SK-N-SH (cell line): ENCODE results near the gene MRPL18. TPM values are rescaled to one million over a fixed set of nuclear protein-coding genes. Genes with fewer than 3 reads are reported as not detected.

Experiments used
- CTCF ChIA-PET: fragments of 300-600, 350-600 bp; formaldehyde crosslinking; extraction: SDS; loops from one replicate; lab custom pipeline; 2021; lab: Yijun Ruan, JAX
- POLR2A ChIA-PET: fragments of 350-600 bp; sonication (Branson Sonifier 250); formaldehyde crosslinking; extraction: SDS; loops from one replicate; lab custom pipeline; 2020; ENCODE audit warnings: antibody characterized with exemption, inconsistent platforms; lab: Yijun Ruan, JAX
- DNase-seq: peaks from one replicate; pipeline ENCODE4 v3.0.0; 2012
- H2AFZ ChIP-seq: fragments of 200-600 bp; sonication (generic); 2 replicates; pipeline ENCODE4 v1.8.1; 2016; ENCODE audit warnings: antibody characterized with exemption, mild to moderate bottlenecking, low read depth
- H3F3A ChIP-seq: fragments of 200-600 bp; sonication (generic); replicated peaks from 2 replicates; pipeline ENCODE3; 2016; ENCODE audit warnings: antibody characterized with exemption, mild to moderate bottlenecking; ENCODE audit not compliant: insufficient read depth
- H3K27ac ChIP-seq, 2 experiments: fragments of 200-500 bp in 1 of 2; fragments of 200-600 bp in 1 of 2; sonication (Bioruptor generic) in 1 of 2; sonication (generic), shearing (Covaris generic) in 1 of 2; 2 replicates each; pipeline versions ENCODE4 v1.5.1 to v1.6.1; 2014 to 2016; ENCODE audit warnings: low read depth in 2 of 2, inconsistent platforms in 1 of 2, low read length in 1 of 2, mild to moderate bottlenecking in 1 of 2, mixed read lengths in 1 of 2
- H3K27me3 ChIP-seq: fragments of 200-600 bp; sonication (generic), shearing (Covaris generic); 2 replicates; pipeline ENCODE4 v1.6.1; 2016; ENCODE audit warnings: mixed run types; ENCODE audit not compliant: insufficient read depth
- H3K36me3 ChIP-seq, 2 experiments: fragments of 200-500 bp in 1 of 2; fragments of 200-600 bp in 1 of 2; sonication (Bioruptor generic) in 1 of 2; sonication (generic) in 1 of 2; replicated peaks in 1 of 2; 2 replicates each; pipeline versions ENCODE3 to v1.5.1; 2014 to 2016; ENCODE audit warnings: low read length in 1 of 2, mild to moderate bottlenecking in 1 of 2; ENCODE audit not compliant: insufficient read depth in 2 of 2, control insufficient read depth in 1 of 2
- H3K4me1 ChIP-seq, 2 experiments: fragments of 200-500 bp in 1 of 2; fragments of 200-600 bp in 1 of 2; sonication (Bioruptor generic) in 1 of 2; sonication (generic), shearing (Covaris generic) in 1 of 2; 2 replicates each; pipeline versions ENCODE4 v1.5.1 to v1.6.1; 2014 to 2016; ENCODE audit warnings: low read depth in 1 of 2, low read length in 1 of 2, mixed run types in 1 of 2; ENCODE audit not compliant: insufficient read depth in 2 of 2, control insufficient read depth in 1 of 2
- H3K4me2 ChIP-seq: fragments of 200-600 bp; sonication (generic), shearing (Covaris generic); 2 replicates; pipeline ENCODE4 v1.6.1; 2017; ENCODE audit warnings: mixed run types
- H3K4me3 ChIP-seq, 2 experiments: fragments of 200-500 bp in 1 of 2; fragments of 200-600 bp in 1 of 2; sonication (Bioruptor generic) in 1 of 2; sonication (generic), shearing (Covaris generic) in 1 of 2; 2 replicates each; pipeline versions ENCODE4 v1.5.1 to v1.8.1; 2014 to 2016; ENCODE audit warnings: low read depth in 2 of 2, inconsistent platforms in 1 of 2, low read length in 1 of 2, mild to moderate bottlenecking in 1 of 2, mixed read lengths in 1 of 2, moderate library complexity in 1 of 2
- H3K79me2 ChIP-seq: fragments of 200-600 bp; sonication (generic); 2 replicates; pipeline ENCODE4 v1.8.1; 2017; ENCODE audit warnings: mild to moderate bottlenecking; ENCODE audit not compliant: insufficient read depth
- H3K9ac ChIP-seq: fragments of 200-600 bp; sonication (generic); 2 replicates; pipeline ENCODE4 v1.6.1; 2017; ENCODE audit warnings: mixed run types
- H3K9me2 ChIP-seq: fragments of 200-600 bp; sonication (generic); 2 replicates; pipeline ENCODE4 v1.6.1; 2017; ENCODE audit warnings: mixed run types
- H3K9me3 ChIP-seq: fragments of 200-600 bp; sonication (generic); 2 replicates; pipeline ENCODE4 v1.6.1; 2017; ENCODE audit warnings: mixed run types, mild to moderate bottlenecking, moderate library complexity
- H4K20me1 ChIP-seq: fragments of 200-600 bp; sonication (generic); 2 replicates; pipeline ENCODE4 v1.6.1; 2017; ENCODE audit warnings: mild to moderate bottlenecking, mixed run types; ENCODE audit not compliant: insufficient read depth
- CTCF ChIP-seq: fragments of 200-600 bp; sonication (generic); IDR thresholded peaks from 2 replicates; pipeline ENCODE4 v1.6.1; 2017; ENCODE audit warnings: antibody characterized with exemption, mild to moderate bottlenecking, moderate library complexity
- EZH2phosphoT487 ChIP-seq: fragments of 200-600 bp; sonication (generic); IDR thresholded peaks from 2 replicates; pipeline ENCODE4 v1.6.1; 2017; ENCODE audit warnings: low read depth, mixed run types, mild to moderate bottlenecking, antibody characterized with exemption, moderate library complexity, borderline replicate concordance
- GABPA ChIP-seq: IDR thresholded peaks from 2 replicates; pipeline ENCODE4 v1.4.0; 2012; ENCODE audit warnings: low read depth, mild to moderate bottlenecking
- GATA2 ChIP-seq: sonication (generic); formaldehyde crosslinking; IDR thresholded peaks from 2 replicates; pipeline ENCODE4 v1.5.0; 2020; ENCODE audit warnings: mild to moderate bottlenecking, missing genetic modification reagents
- IRF3 ChIP-seq: fragments of 150-350 bp; IDR thresholded peaks from 2 replicates; pipeline ENCODE4 v1.6.1; 2016; ENCODE audit warnings: mild to moderate bottlenecking, low read depth, low read length
- MAX ChIP-seq: IDR thresholded peaks from 2 replicates; pipeline ENCODE4 v1.4.0; 2012; ENCODE audit warnings: low read depth
- MXI1 ChIP-seq: IDR thresholded peaks from 2 replicates; pipeline ENCODE4 v1.6.1; 2012; ENCODE audit warnings: mild to moderate bottlenecking, low read depth, low read length, improper control_type of control experiment
- NFIC ChIP-seq: IDR thresholded peaks from 2 replicates; pipeline ENCODE4 v1.4.0; 2012; ENCODE audit warnings: borderline replicate concordance
- PBX3 ChIP-seq: IDR thresholded peaks from 2 replicates; pipeline ENCODE4; 2012
- POLR2AphosphoS5 ChIP-seq: IDR thresholded peaks from 2 replicates; pipeline ENCODE4 v1.6.1; 2012; ENCODE audit warnings: low read depth, low read length
- RAD21 ChIP-seq: IDR thresholded peaks from 2 replicates; pipeline ENCODE4 v1.6.1; 2012; ENCODE audit warnings: mild to moderate bottlenecking, low read length
- REST ChIP-seq: IDR thresholded peaks from 2 replicates; pipeline ENCODE4 v1.6.1; 2012; ENCODE audit warnings: mild to moderate bottlenecking, low read depth, low read length, moderate library complexity
- RFX5 ChIP-seq: IDR thresholded peaks from 2 replicates; pipeline ENCODE4 v1.6.1; 2012; ENCODE audit warnings: mild to moderate bottlenecking, improper control_type of control experiment, low read length
- RXRA ChIP-seq: IDR thresholded peaks from 2 replicates; pipeline ENCODE4 v1.4.0; 2012; ENCODE audit warnings: low read depth, mild to moderate bottlenecking, borderline replicate concordance
- SIN3A ChIP-seq: IDR thresholded peaks from 2 replicates; pipeline ENCODE4 v1.6.1; 2012; ENCODE audit warnings: low read depth, mild to moderate bottlenecking, low read length, moderate library complexity, borderline replicate concordance
- SMC3 ChIP-seq: IDR thresholded peaks from 2 replicates; pipeline ENCODE4 v1.6.1; 2012; ENCODE audit warnings: low read depth, low read length, improper control_type of control experiment
- TCF12 ChIP-seq: IDR thresholded peaks from 2 replicates; pipeline ENCODE4 v1.4.0; 2012
- TEAD4 ChIP-seq: IDR thresholded peaks from 2 replicates; pipeline ENCODE4 v1.4.0; 2012; ENCODE audit warnings: mild to moderate bottlenecking, borderline replicate concordance; ENCODE audit not compliant: insufficient read depth
- WGBS: methylation state at CpG from one replicate; pipeline ENCODE4 v1.1.6; 2017; ENCODE audit warnings: low lambda C conversion rate; 5-methylcytosine and 5-hydroxymethylcytosine counted together
- polyA plus RNA-seq, 3 experiments: library from polyadenylated mRNA; depleted of rRNA; stranded (reverse); fragments of >200 nt; gene quantifications; 2 replicates each; pipeline ENCODE4 v1.2.3, GENCODE V29; 2012

MRPL18 gene
- polyA plus RNA-seq, 1 of the 3 experiments (the other 2 are of a cell fraction): 84.4 TPM

GRCh38 chr6:159821122-159821521, 30.9 kb downstream of the MRPL18 start:
- TF ChIP-seq MXI1: no peak
- no peak for TF ChIP-seq RAD21
- TF ChIP-seq GATA2: no peak
- no peak for TF ChIP-seq IRF3
- TF ChIP-seq SMC3: no peak
- no peak for TF ChIP-seq GABPA
- no peak for TF ChIP-seq REST
- no peak for TF ChIP-seq TCF12
- TF ChIP-seq CTCF: no peak
- no peak for TF ChIP-seq MAX
- no peak for TF ChIP-seq NFIC
- TF ChIP-seq PBX3: no peak
- no peak for TF ChIP-seq SIN3A
- TF ChIP-seq EZH2phosphoT487: no peak
- no peak for TF ChIP-seq RXRA
- TF ChIP-seq TEAD4: no peak
- no peak for TF ChIP-seq RFX5
- no peak for TF ChIP-seq POLR2AphosphoS5
- Histone ChIP-seq H2AFZ (no peak overlapping the region), H4K20me1 (no peaks in the 10 kb centered on the region), H3K4me1 (no peaks in the 10 kb centered on the region; a peak in 1 of 4 replicates), H3K9me3 (no peaks in the 10 kb centered on the region), H3K79me2 (no peaks in the 10 kb centered on the region), H3K4me2 (no peak overlapping the region), H3F3A (no peaks in the 10 kb centered on the region), H3K27ac (no peak overlapping the region), H3K4me3 (no peak overlapping the region), H3K9ac (no peak overlapping the region), H3K36me3 (no peaks in the 10 kb centered on the region), H3K9me2 (no peaks in the 10 kb centered on the region), H3K27me3 (no peaks in the 10 kb centered on the region; the same call in 1 of the 2 replicates)
- ChIA-PET CTCF (no interaction called here), POLR2A (no interaction called here)
- 80% methylated on average over 10 of the region's 11 CpGs for WGBS
- no peak for DNase-seq
